HTR-8/SVneo (cell line): ENCODE measurements around the gene UQCRFS1.

ENCODE experiments used
- DNase-seq: peaks from one replicate; pipeline ENCODE4 v3.0.0; 2011; ENCODE audit warnings: low spot score, mixed read lengths; ENCODE audit not compliant: insufficient read length
- FAIRE-seq: peaks from 2 replicates; lab custom pipeline; 2011; peaks lifted over from hg19 to GRCh38; lab: Jason Lieb, UNC

The UQCRFS1 gene

DNA sequence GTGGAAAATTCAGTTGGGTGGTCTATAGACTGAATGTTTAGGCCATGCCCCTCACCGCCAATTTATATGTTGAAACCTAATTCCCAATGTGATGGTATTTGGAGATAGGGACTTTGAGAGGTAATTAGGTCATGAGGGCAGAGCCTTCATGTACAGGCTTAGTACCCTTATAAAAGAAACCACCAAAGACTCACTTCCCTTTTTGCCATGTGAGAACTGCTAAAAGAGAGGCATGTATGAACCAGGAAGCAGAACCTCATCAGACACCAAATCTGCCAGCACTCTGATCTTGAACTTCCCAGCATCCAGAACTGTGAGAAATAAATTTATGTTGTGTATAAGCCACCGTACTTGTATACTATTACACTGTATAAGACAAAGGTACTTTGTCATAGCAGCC, 40.6 kb downstream of the UQCRFS1 start:
- DNase-seq = no peak
- FAIRE-seq = no peak

DNA sequence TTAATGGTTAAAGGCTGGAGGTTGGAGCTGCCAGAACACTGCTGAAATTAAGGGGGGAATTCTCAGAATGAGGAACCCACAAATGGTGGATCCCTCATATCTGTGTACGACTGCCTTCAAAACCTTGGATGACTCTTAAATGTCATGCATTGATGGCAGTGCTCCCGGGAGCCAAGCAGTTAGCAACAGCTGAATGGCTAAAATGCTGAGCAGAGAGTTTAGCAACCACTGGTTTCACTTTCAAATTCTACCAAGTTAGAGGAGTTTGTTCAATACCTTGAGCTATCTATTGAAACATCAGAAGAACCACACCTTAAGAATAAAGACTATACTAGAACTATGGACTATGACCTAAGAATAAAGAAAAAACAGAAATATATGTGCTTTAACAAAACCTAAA, 41.4 kb downstream of the UQCRFS1 start:
- FAIRE-seq = no peak
- DNase-seq = no peak

DNA sequence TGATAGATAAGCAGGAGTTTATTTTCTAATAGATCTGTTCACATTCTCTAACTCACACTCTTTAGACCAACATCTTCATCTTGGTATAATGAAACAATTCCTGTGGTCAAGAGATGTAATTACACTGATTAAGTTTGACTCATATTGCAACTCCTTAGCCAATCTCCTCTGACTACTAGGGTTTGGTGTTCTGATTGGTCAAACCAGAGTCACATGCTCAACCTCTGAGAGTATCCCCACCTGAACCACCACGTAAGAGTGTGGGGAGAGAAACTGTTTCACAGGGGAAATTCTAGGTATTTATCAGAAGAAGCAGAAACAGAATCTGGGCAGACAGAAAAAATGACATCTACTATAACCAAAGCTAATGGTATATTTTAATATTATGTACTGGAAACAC, 42.4 kb downstream of the UQCRFS1 start:
- DNase-seq = no peak
- no peak for FAIRE-seq

DNA sequence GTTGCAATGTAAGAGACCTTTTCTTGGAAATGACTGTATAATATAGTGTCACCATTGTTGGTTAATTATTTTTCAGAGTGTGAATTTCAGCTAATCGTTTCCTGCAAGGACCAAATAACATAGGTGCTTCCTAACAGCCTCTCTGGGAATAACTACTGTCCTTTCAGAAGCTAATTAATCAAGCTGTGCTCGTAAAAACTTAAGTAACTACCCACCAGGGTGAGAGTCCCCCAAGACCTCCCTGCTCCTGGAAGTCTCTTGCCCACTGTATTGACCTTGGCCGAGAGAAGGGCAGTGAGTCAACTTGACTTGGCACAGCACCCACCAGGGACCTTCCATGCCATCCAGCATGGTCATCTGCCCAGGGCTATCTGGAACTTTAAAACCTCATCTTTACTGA, 50.3 kb downstream of the UQCRFS1 start:
- no peak for FAIRE-seq
- no peak for DNase-seq

DNA sequence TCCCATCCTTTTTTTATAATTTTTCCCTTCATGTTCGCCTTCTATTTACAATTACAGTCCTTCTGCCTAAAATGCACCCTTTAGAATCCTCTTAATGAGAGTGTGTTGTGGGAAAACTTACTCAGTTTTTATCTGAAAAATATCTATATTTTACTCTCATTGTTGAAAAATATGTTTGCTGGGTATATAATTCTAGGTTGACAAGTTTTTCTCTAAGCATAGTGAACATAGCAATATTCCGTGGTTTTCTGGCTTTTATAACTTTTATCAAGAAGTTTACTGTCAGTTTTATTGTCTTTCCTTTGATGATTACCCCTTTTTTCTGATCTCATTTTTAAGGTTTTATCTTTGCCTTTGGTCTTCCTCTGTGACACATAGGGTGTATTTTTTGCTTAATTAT, 57.3 kb downstream of the UQCRFS1 start:
- FAIRE-seq (no peak), DNase-seq (no peak)
